Tibial nerve (tissue), 4 donors: ENCODE results near the gene FAN1. TPM values are rescaled to one million over a fixed set of nuclear protein-coding genes. Genes with fewer than 3 reads are reported as not detected.

Source experiments
- DNase-seq, 2 donors: peaks; one replicate each; pipeline ENCODE4 v3.0.0-alpha.2; 2019; ENCODE audit warnings: low spot score in 2 of 2
- H3K27ac ChIP-seq, 4 donors: fragments of 200-600 bp; sonication (generic) in 3 of 4; one replicate each; pipeline ENCODE4 v1.5.1; 2017 to 2019; ENCODE audit warnings: mild to moderate bottlenecking in 1 of 4
- H3K27me3 ChIP-seq, 2 donors: fragments of 200-600 bp; sonication (generic) in 1 of 2; one replicate each; pipeline versions ENCODE4 v1.5.1 to v1.6.0; 2017 to 2019
- H3K36me3 ChIP-seq, 3 donors: fragments of 200-600 bp; sonication (generic); one replicate each; pipeline ENCODE4 v1.5.1; 2018 to 2019
- H3K4me1 ChIP-seq, 4 donors: fragments of 200-600 bp; sonication (generic) in 3 of 4; one replicate each; pipeline ENCODE4 v1.5.1; 2017 to 2019
- H3K4me3 ChIP-seq, 4 donors: fragments of 200-600 bp; sonication (generic) in 3 of 4; one replicate each; pipeline ENCODE4 v1.5.1; 2017 to 2019; ENCODE audit warnings: mild to moderate bottlenecking in 1 of 4, moderate library complexity in 1 of 4
- H3K9me3 ChIP-seq, 4 donors: fragments of 200-600 bp; sonication (generic) in 3 of 4; one replicate each; pipeline ENCODE4 v1.5.1; 2017 to 2019
- EP300 ChIP-seq, 2 donors: sonication (generic); formaldehyde crosslinking; IDR thresholded peaks; one replicate each; pipeline ENCODE4 v1.6.1; 2017; ENCODE audit warnings: antibody characterized with exemption in 2 of 2, mild to moderate bottlenecking in 1 of 2
- POLR2A ChIP-seq, 2 donors: fragments of 450-650 bp; IDR thresholded peaks; one replicate each; pipeline ENCODE4 v1.6.1; 2017; ENCODE audit warnings: antibody characterized with exemption in 2 of 2, mild to moderate bottlenecking in 2 of 2, moderate library complexity in 2 of 2
- WGBS, 2 donors: methylation state at CpG; one replicate each; pipeline ENCODE4 v1.1.5; 2018; 5-methylcytosine and 5-hydroxymethylcytosine counted together
- total RNA-seq, 4 donors: library from RNA; depleted of rRNA; stranded (reverse); fragments of >200 nt; gene quantifications; one replicate each; pipeline ENCODE4 v1.1.0, GENCODE V29; 2016
- TF ChIP-seq, protein P1 (sequence below), 5 experiments: fragments of 200-600 bp in 3 of 5; fragments of 450-650 bp in 2 of 5; sonication (generic) in 3 of 5; IDR thresholded peaks; one replicate each; pipeline ENCODE4 v1.5.1; 2016 to 2019; ENCODE audit warnings: antibody characterized with exemption in 5 of 5, mild to moderate bottlenecking in 3 of 5, moderate library complexity in 2 of 5

Gene FAN1
- total RNA-seq, 4 donors from 2014 or later: 15.9 to 24.3 (median 17.4) TPM

- Histone ChIP-seq H3K27ac (peak overlapping the region in 1 of 4 donors; percentile 88), H3K36me3 (peaks cover 0 to 68% (median 6%) of the 10 kb centered on the region in 3 donors), H3K9me3 (no peaks in the 10 kb centered on the region), H3K4me3 (no peak overlapping the region), H3K27me3 (no peaks in the 10 kb centered on the region), H3K4me1 (peaks cover 0 to 42% (median 19%) of the 10 kb centered on the region in 4 donors)
- no peak for DNase-seq
- no peak for TF ChIP-seq EP300 (IDR thresholded peaks at IDR 0.05)
- TF ChIP-seq, protein P1, sequence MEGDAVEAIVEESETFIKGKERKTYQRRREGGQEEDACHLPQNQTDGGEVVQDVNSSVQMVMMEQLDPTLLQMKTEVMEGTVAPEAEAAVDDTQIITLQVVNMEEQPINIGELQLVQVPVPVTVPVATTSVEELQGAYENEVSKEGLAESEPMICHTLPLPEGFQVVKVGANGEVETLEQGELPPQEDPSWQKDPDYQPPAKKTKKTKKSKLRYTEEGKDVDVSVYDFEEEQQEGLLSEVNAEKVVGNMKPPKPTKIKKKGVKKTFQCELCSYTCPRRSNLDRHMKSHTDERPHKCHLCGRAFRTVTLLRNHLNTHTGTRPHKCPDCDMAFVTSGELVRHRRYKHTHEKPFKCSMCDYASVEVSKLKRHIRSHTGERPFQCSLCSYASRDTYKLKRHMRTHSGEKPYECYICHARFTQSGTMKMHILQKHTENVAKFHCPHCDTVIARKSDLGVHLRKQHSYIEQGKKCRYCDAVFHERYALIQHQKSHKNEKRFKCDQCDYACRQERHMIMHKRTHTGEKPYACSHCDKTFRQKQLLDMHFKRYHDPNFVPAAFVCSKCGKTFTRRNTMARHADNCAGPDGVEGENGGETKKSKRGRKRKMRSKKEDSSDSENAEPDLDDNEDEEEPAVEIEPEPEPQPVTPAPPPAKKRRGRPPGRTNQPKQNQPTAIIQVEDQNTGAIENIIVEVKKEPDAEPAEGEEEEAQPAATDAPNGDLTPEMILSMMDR (IDR thresholded peaks at IDR 0.05): no peak
- TF ChIP-seq POLR2A (IDR thresholded peaks at IDR 0.05): no peak
- 69 to 75% methylated on average over 5 of the region's 5 CpGs for WGBS, 2 donors
Measured at GRCh38 chr15:30919877-30920550, 16.3 kb downstream of the FAN1 start.

- no peak for DNase-seq
- TF ChIP-seq, protein P1 (IDR thresholded peaks at IDR 0.05): no peak
- TF ChIP-seq POLR2A (IDR thresholded peaks at IDR 0.05) (no peak), EP300 (IDR thresholded peaks at IDR 0.05) (no peak)
- WGBS, 2 donors: 81 to 83% methylated on average over 4 of the region's 4 CpGs
- H3K4me1 ChIP-seq: peaks cover 0 to 51% (median 19%) of the 10 kb centered on the region in 4 donors
- peak overlapping the region; percentile 65 to 88 (median 79) for H3K27ac ChIP-seq
- H3K9me3 ChIP-seq: no peaks in the 10 kb centered on the region
- no peak overlapping the region for H3K4me3 ChIP-seq
- no peaks in the 10 kb centered on the region for H3K27me3 ChIP-seq
- H3K36me3 ChIP-seq: peaks cover 0 to 74% (median 15%) of the 10 kb centered on the region in 3 donors
Measured at GRCh38 chr15:30921106-30921505, 17.4 kb downstream of the FAN1 start.

- DNase-seq: no peak
- no peak overlapping the region for H3K4me3 ChIP-seq
- H3K9me3 ChIP-seq: no peaks in the 10 kb centered on the region
- H3K36me3 ChIP-seq: peaks cover 0 to 77% (median 17%) of the 10 kb centered on the region in 3 donors
- H3K27ac ChIP-seq: peak overlapping the region; percentile 65 to 88 (median 79)
- 47 to 55% methylated on average over 9 of the region's 9 CpGs for WGBS, 2 donors
- H3K27me3 ChIP-seq: no peaks in the 10 kb centered on the region
- peaks cover 0 to 51% (median 19%) of the 10 kb centered on the region in 4 donors for H3K4me1 ChIP-seq
- TF ChIP-seq EP300 (IDR thresholded peaks at IDR 0.05): no peak
- TF ChIP-seq, protein P1 (IDR thresholded peaks at IDR 0.05): no peak
- TF ChIP-seq POLR2A (IDR thresholded peaks at IDR 0.05): no peak
Measured at GRCh38 chr15:30921781-30922479, 18.2 kb downstream of the FAN1 start.

DNA sequence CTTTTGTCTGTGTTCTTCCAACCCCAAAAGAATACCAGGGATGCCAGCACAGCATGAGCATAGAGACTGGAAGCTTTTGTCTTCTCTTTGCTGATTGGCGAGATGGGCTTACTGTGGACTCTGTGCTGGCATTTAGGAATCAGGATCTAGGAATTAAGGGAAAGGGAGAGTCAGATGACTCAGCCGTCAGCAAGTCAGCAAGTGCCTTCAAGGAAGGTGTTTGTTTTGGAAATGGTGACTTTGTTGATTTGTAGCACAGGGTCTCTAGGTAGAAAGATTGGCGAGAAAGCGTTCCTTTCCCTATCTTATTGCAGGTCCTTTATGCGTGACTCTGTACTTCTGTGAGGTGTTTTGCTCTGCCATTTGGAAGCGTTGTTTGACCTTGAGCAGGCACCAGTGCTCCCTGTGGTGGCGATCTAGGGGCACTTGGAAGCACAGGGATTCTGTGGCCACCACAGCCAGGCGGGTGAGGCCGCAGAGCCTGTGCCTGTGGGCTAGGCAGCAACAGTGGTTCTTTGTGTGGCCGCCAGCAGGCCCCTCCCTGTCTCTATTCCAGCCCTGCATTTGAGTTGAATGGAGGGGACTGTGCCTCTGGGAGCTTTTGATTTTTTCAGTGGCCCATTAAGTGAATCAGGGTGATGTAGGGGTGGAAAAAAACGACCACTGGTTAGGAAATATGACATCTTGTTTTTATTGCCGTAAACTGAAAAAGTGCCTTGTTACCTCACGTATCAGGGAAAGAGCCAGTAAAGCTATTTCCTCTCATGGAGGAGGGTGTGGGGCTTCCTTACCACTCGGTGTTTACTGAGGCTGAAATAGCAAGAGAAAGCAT, 19.0 kb downstream of the FAN1 start:
- no peaks in the 10 kb centered on the region for H3K27me3 ChIP-seq
- WGBS, 2 donors: 32 to 38% methylated on average over 14 of the region's 14 CpGs
- H3K4me3 ChIP-seq: no peak overlapping the region
- peak overlapping the region; percentile 65 to 88 (median 79) for H3K27ac ChIP-seq
- H3K4me1 ChIP-seq: peaks cover 0 to 51% (median 19%) of the 10 kb centered on the region in 4 donors
- peaks cover 0 to 79% (median 17%) of the 10 kb centered on the region in 3 donors for H3K36me3 ChIP-seq
- DNase-seq: peak in 1 of 2 donors; percentile 34
- TF ChIP-seq POLR2A (IDR thresholded peaks at IDR 0.05) (no peak), EP300 (IDR thresholded peaks at IDR 0.05) (peak in 1 of 2 donors; percentile 30)
- TF ChIP-seq, protein P1 (IDR thresholded peaks at IDR 0.05): no peak
- no peaks in the 10 kb centered on the region for H3K9me3 ChIP-seq
